NCI-H524 treated with DMSO at 0.1 percent for 48 hours (cell line): Measurements from ENCODE around the gene H3-3A.

Experiments used
- DNase-seq: peaks from one replicate; lab custom pipeline; 2025; lab: John Stamatoyannopoulos, UW

The H3-3A gene

DNA sequence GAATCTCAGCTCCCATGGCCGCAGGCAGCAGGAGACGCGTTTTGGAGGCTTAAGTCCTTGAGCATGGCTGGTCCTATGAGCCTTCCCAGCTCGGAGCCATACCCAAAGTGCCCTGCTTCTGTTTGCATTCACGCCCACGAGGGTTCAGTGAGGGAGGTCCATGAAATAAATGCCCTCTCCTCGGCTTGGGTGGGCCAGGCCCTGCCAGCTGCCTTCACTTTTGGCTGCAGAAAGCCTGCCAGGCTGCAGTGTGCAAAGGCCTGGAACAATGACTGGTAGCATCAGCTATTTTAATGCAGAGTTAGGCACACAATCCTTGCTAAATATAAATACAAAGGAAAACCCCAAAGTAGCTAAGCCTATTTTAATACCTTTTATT, 49.4 kb downstream of the H3-3A start:
- no peak for DNase-seq

DNA sequence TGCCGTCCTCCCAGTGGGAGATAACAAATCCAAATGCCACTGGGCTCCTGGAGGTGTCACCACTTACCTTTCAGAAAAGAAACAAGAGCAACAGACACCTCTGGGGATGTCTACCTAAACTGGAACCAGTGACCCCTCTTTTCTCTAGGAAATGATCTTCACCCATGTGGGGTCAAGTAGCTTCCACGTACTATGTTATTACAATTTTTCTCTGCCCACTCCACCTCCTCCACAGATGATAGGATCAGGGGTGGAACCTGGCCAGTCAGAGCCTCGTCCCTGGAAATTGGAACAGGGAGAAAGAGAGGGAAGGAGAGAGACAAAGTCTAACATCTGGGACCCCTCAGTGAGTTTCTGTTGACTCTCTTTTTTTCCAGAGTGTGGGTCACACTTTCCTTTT, 50.1 kb downstream of the H3-3A start:
- DNase-seq, result no peak

DNA sequence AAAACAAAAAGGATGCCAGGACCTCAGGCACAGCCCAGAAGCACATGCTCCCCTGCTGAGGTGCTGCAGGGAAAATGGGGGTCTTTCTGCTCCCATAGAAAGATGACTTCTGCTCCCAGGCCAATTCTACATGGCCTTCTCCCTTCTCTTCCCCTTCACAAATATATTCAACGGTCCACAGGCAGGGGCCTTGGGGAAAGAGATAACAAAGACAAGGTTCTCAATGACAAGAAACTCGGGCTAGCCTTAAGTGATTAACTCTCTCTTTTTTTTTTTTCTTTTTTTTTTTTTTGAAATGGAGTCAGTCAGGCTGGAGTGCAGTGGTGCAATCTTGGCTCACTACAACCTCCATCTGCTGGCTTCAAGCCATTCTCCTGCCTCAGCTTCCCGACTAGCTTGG, 54.2 kb downstream of the H3-3A start:
- DNase-seq, result no peak

GRCh38 chr1:226117330-226117729, 54.8 kb downstream of the H3-3A start:
- no peak for DNase-seq

- no peak for DNase-seq
These were observed 55.8 kb downstream of the H3-3A start for GRCh38 chr1:226118357-226118756.

- no peak for DNase-seq
These were observed 56.7 kb downstream of the H3-3A start for GRCh38 chr1:226119169-226119568.

DNA sequence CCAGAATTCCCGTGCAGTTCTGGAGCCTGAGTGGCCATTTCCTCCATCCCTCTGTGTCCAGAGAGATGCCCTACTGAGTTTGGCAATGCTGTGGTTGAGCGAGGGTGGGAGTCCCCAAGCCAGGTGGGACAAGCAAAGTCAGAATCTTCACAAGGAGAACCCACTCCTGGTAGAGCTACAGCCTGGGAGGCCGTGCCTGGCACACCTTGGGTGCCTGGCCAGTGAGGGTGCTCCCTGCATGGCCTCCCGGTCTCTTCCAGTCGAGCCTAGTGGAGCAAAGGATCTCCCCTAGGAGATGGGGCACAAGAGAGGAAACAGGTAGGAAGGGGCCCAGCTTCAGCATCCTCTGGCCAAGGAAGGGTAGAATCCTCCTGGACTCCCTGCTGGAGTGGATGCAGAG, 57.9 kb downstream of the H3-3A start:
- DNase-seq, result no peak

GRCh38 chr1:226121049-226121586, 58.6 kb downstream of the H3-3A start:
- no peak for DNase-seq
